Small intestine (tissue), 7 donors: ENCODE measurements around the gene PDE9A. TPM values are rescaled to one million over a fixed set of nuclear protein-coding genes. Genes with fewer than 3 reads are reported as not detected.

Experiments used
- DNase-seq, 2 donors: peaks; one replicate each; pipeline versions ENCODE4 v3.0.0 to v3.0.0-alpha.2; 2013
- FAIRE-seq: peaks from 2 replicates; lab custom pipeline; 2012; peaks lifted over from hg19 to GRCh38; lab: Jason Lieb, UNC
- H3K27ac ChIP-seq, 3 donors: one replicate each; pipeline ENCODE4 v1.5.1; 2013; ENCODE audit warnings: low read length in 2 of 3, mild to moderate bottlenecking in 2 of 3, control low read depth in 1 of 3, inconsistent platforms in 1 of 3, low read depth in 1 of 3, moderate library complexity in 1 of 3
- H3K27me3 ChIP-seq, 3 donors: one replicate each; pipeline ENCODE4 v1.6.1; 2013; ENCODE audit warnings: low read length in 3 of 3, inconsistent platforms in 1 of 3; ENCODE audit not compliant: control insufficient read depth in 3 of 3, insufficient read depth in 3 of 3
- H3K36me3 ChIP-seq, 3 donors: one replicate each; pipeline ENCODE4 v1.6.1; 2013; ENCODE audit warnings: low read length in 3 of 3, inconsistent platforms in 1 of 3, low read depth in 1 of 3, mild to moderate bottlenecking in 1 of 3, moderate library complexity in 1 of 3; ENCODE audit not compliant: control insufficient read depth in 3 of 3, insufficient read depth in 2 of 3
- H3K4me1 ChIP-seq, 3 donors: one replicate each; pipeline ENCODE4 v1.6.1; 2013; ENCODE audit warnings: low read length in 2 of 3, inconsistent platforms in 1 of 3, low read depth in 1 of 3, mild to moderate bottlenecking in 1 of 3, moderate library complexity in 1 of 3; ENCODE audit not compliant: control insufficient read depth in 3 of 3, insufficient read depth in 2 of 3
- H3K4me3 ChIP-seq, 3 donors: one replicate each; pipeline ENCODE4 v1.5.1; 2013; ENCODE audit warnings: low read length in 3 of 3, control low read depth in 1 of 3, inconsistent platforms in 1 of 3, low read depth in 1 of 3, mild to moderate bottlenecking in 1 of 3, moderate library complexity in 1 of 3
- H3K9me3 ChIP-seq, 2 donors: one replicate each; pipeline ENCODE4 v1.6.1; 2013; ENCODE audit warnings: low read depth in 1 of 2, low read length in 1 of 2; ENCODE audit not compliant: control insufficient read depth in 2 of 2, insufficient read depth in 1 of 2
- WGBS, 3 donors: extraction: QIAGEN DNeasy Blood & Tissue Kit; methylation state at CpG; one replicate each; pipeline ENCODE4 v1.1.7; 2013; 5-methylcytosine and 5-hydroxymethylcytosine counted together
- polyA plus RNA-seq, 4 donors: library from polyadenylated mRNA; stranded (reverse) in 3 of 4; unstranded in 1 of 4; fragments of 200-250 nt in 3 of 4; fragments of 120-200 nt in 1 of 4; gene quantifications; one replicate each; pipeline versions ENCODE4 v1.2.1 to v1.2.3, GENCODE V29; 2013
- donor health status: healthy with polysubstance abuse.
- donor health status: control.
- donor health status: control.
- donor health status: Bipolar disorder and iron deficiency.
- donor health status: healthy.

Gene PDE9A
- polyA plus RNA-seq, 4 donors, result 31.0 to 96.6 (median 49.6) TPM

GRCh38 chr21:42692688-42693087 is 39.3 kb downstream of the PDE9A start:
- no peaks in the 10 kb centered on the region for H3K27me3 ChIP-seq
- no peaks in the 10 kb centered on the region for H3K9me3 ChIP-seq
- H3K36me3 ChIP-seq, result peaks cover 0 to 84% (median 0%) of the 10 kb centered on the region in 3 donors
- DNase-seq (no peak), FAIRE-seq (no peak)
- WGBS, 3 donors, result 95 to 97% (median 95%) methylated on average over 24 of the region's 24 CpGs
- H3K4me1 ChIP-seq, result no peaks in the 10 kb centered on the region
- H3K4me3 ChIP-seq, result no peak overlapping the region
- no peak overlapping the region for H3K27ac ChIP-seq

GRCh38 chr21:42694751-42695696 is 41.6 kb downstream of the PDE9A start:
- DNase-seq (no peak), FAIRE-seq (no peak)
- WGBS, 3 donors, result 80 to 91% (median 81%) methylated on average over 20 of the region's 20 CpGs

GRCh38 chr21:42695697-42696380 is 42.4 kb downstream of the PDE9A start:
- Histone ChIP-seq H3K27me3 (no peaks in the 10 kb centered on the region), H3K27ac (no peak overlapping the region), H3K4me3 (no peak overlapping the region), H3K36me3 (peaks cover 0 to 70% (median 0%) of the 10 kb centered on the region in 3 donors), H3K9me3 (peaks cover 0 to 3% of the 10 kb centered on the region in 2 donors), H3K4me1 (no peaks in the 10 kb centered on the region)
- DNase-seq (no peak), FAIRE-seq (no peak)
- WGBS, 3 donors, result 82 to 86% (median 85%) methylated on average over 9 of the region's 9 CpGs

More at GRCh38 chr21:42694751-42695696, 41.6 kb downstream of the PDE9A start:
- Histone ChIP-seq H3K4me3 (no peak overlapping the region), H3K4me1 (no peaks in the 10 kb centered on the region), H3K36me3 (peaks cover 0 to 75% (median 0%) of the 10 kb centered on the region in 3 donors), H3K27me3 (no peaks in the 10 kb centered on the region), H3K27ac (no peak overlapping the region), H3K9me3 (no peaks in the 10 kb centered on the region)

DNA sequence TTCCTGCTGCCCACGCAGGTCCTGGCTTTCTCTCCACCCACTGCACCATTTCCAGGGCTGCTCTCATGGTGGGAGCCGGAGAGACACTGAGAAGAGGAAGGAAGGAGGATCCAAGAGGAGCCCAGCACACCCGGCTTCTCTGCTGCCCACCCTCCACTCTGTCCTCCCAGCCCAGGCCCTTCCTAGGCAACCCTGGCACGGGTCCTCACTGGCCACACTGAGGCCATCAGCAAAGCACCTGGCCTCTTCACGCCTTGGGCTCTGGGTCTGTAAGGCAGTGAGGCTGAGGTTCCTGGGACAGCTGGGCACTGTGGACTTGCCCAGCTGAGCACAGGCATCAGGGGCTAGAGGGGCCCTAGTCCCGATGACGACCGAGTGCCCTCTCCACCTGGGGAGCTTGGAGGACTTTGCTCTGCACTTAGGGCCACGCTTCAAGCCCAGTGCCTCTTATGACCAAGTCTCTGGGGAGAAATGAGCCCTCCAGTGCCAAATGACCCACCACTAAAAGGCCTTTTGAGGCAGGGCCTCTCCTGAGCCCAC is 43.1 kb downstream of the PDE9A start:
- no peak overlapping the region for H3K4me3 ChIP-seq
- no peak for FAIRE-seq
- H3K4me1 ChIP-seq, result no peaks in the 10 kb centered on the region
- no peak for DNase-seq
- H3K27ac ChIP-seq, result no peak overlapping the region
- no peaks in the 10 kb centered on the region for H3K27me3 ChIP-seq
- WGBS, 3 donors, result 88 to 92% (median 91%) methylated on average over 8 to 9 of the region's 9 CpGs
- H3K9me3 ChIP-seq, result peaks cover 0 to 6% of the 10 kb centered on the region in 2 donors
- peaks cover 0 to 67% (median 0%) of the 10 kb centered on the region in 3 donors for H3K36me3 ChIP-seq

GRCh38 chr21:42698733-42699132 is 45.3 kb downstream of the PDE9A start:
- 75 to 91% (median 83%) methylated on average over 9 of the region's 9 CpGs for WGBS, 3 donors
- Histone ChIP-seq H3K27me3 (no peaks in the 10 kb centered on the region), H3K9me3 (peaks cover 0 to 17% of the 10 kb centered on the region in 2 donors), H3K36me3 (peaks cover 0 to 64% (median 0%) of the 10 kb centered on the region in 3 donors), H3K4me1 (no peaks in the 10 kb centered on the region), H3K4me3 (no peak overlapping the region), H3K27ac (no peak overlapping the region)
- no peak for DNase-seq
- no peak for FAIRE-seq

- WGBS, 3 donors, result 73 to 91% (median 90%) methylated on average over 6 of the region's 6 CpGs
- FAIRE-seq (no peak), DNase-seq (no peak)
- Histone ChIP-seq H3K36me3 (peaks cover 0 to 64% (median 0%) of the 10 kb centered on the region in 3 donors), H3K27me3 (no peaks in the 10 kb centered on the region), H3K27ac (no peak overlapping the region), H3K9me3 (peaks cover 0 to 17% of the 10 kb centered on the region in 2 donors), H3K4me1 (no peaks in the 10 kb centered on the region), H3K4me3 (no peak overlapping the region)
These were observed 45.8 kb downstream of the PDE9A start for GRCh38 chr21:42699196-42699595.

DNA sequence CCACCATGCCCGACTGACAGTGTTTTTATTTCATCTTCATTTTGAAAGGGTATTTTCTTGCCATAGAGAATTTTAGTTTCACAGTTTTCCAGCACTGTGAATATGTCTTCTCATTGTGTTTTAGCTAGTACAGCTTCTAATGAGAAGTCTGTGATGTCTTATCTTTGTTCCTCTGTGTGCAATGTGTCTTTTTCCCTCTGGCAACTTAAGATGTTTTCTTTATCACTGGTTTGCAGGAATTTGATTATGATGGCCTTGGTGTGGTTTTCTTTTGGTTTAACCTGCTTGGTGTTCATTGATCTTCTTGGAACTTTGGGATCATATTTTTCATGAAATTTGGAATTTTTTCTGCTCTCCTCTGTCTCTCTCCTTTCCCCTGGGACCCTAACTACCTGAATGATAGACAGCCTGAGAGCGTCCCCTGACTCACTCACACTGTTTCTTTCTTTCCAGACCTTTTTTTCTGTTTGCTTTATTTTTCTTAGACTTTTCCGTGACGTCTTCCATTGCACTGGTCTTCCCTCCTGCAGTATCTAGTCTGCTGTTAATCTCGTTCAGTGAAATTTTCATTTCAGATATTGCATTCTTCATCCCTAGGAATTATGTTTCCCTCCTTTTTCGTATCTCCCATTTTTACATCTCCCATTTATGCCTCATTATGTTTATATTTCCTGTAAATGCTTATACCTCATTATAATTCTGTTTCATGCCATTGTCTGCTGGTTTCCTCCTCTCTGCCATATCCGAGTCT is 48.5 kb downstream of the PDE9A start:
- Histone ChIP-seq H3K9me3 (peaks cover 0 to 17% of the 10 kb centered on the region in 2 donors), H3K4me3 (no peak overlapping the region), H3K27me3 (no peaks in the 10 kb centered on the region), H3K36me3 (peaks cover 0 to 48% (median 0%) of the 10 kb centered on the region in 3 donors), H3K4me1 (no peaks in the 10 kb centered on the region), H3K27ac (no peak overlapping the region)
- 92 to 95% (median 92%) methylated on average over 7 of the region's 7 CpGs for WGBS, 3 donors
- DNase-seq (no peak), FAIRE-seq (no peak)
